KG1 (cell line): Measurements from ENCODE around the gene NPC1.
"Not testable (repeated sequence)": the region's sequence is repeated elsewhere in the genome, so short reads cannot be mapped to it uniquely, and the experiment has no call there.

Experiments
- DNase-seq: peaks from one replicate; lab custom pipeline; 2025; lab: John Stamatoyannopoulos, UW

The NPC1 gene

GRCh38 chr18:23609390-23610023 lies 23.2 kb upstream of the NPC1 start:
- no peak for DNase-seq

- DNase-seq: no peak
Observed at GRCh38 chr18:23608211-23608610, 21.9 kb upstream of the NPC1 start.

GRCh38 chr18:23605941-23606340 lies 19.6 kb upstream of the NPC1 start:
- no peak for DNase-seq

GRCh38 chr18:23599809-23600208 lies 13.5 kb upstream of the NPC1 start:
- DNase-seq: no peak

GRCh38 chr18:23596183-23596582 lies 9.9 kb upstream of the NPC1 start:
- DNase-seq: no peak

- no peak for DNase-seq
Observed at GRCh38 chr18:23595591-23595990, 9.3 kb upstream of the NPC1 start.

- DNase-seq: no peak
Observed at GRCh38 chr18:23593720-23594119, 7.4 kb upstream of the NPC1 start.

- no peak for DNase-seq
Observed at GRCh38 chr18:23592911-23593310, 6.6 kb upstream of the NPC1 start.

- DNase-seq: no peak
Observed at GRCh38 chr18:23591011-23591410, 4.7 kb upstream of the NPC1 start.

GRCh38 chr18:23588836-23589560 lies 2.7 kb upstream of the NPC1 start:
- no peak for DNase-seq

- no peak for DNase-seq
Observed at GRCh38 chr18:23587220-23587642, 925 bp upstream of the NPC1 start.

GRCh38 chr18:23585897-23586248 lies 433 bp downstream of the NPC1 start:
- no peak for DNase-seq

- no peak for DNase-seq
Observed at GRCh38 chr18:23585007-23585871, 1.1 kb downstream of the NPC1 start.

GRCh38 chr18:23584019-23584983 lies 2.0 kb downstream of the NPC1 start:
- DNase-seq: no peak

GRCh38 chr18:23583071-23583865 lies 3.0 kb downstream of the NPC1 start:
- no peak for DNase-seq

- no peak for DNase-seq
Observed at GRCh38 chr18:23580677-23581367, 5.5 kb downstream of the NPC1 start.

- DNase-seq: no peak
Observed at GRCh38 chr18:23578891-23579653, 7.2 kb downstream of the NPC1 start.

GRCh38 chr18:23578067-23578701 lies 8.1 kb downstream of the NPC1 start:
- DNase-seq: no peak

- not testable (repeated sequence) for DNase-seq
Observed at GRCh38 chr18:23577521-23577920, 8.8 kb downstream of the NPC1 start.
